GM18907 (cell line): ENCODE measurements around the gene CASR.

ENCODE experiments used
- ATAC-seq: cut with Tn5 transposase; IDR thresholded peaks from one replicate; pipeline ENCODE4 v1.9.1; 2021; ENCODE audit warnings: mild to moderate bottlenecking, moderate library complexity; ENCODE audit not compliant: unreplicated experiment

Gene CASR

GRCh38 chr3:122299872-122300460, 116.5 kb downstream of the CASR start:
- ATAC-seq, result no peak

GRCh38 chr3:122301063-122301462, 117.6 kb downstream of the CASR start:
- ATAC-seq, result peak; percentile 51

GRCh38 chr3:122305818-122306621, 122.6 kb downstream of the CASR start:
- no peak for ATAC-seq

GRCh38 chr3:122306622-122306953, 123.1 kb downstream of the CASR start:
- ATAC-seq, result no peak

- no peak for ATAC-seq
Measured at GRCh38 chr3:122307094-122307687, 123.7 kb downstream of the CASR start.

GRCh38 chr3:122307976-122308375, 124.5 kb downstream of the CASR start:
- no peak for ATAC-seq

- ATAC-seq, result no peak
Measured at GRCh38 chr3:122310361-122310760, 126.9 kb downstream of the CASR start.

- ATAC-seq, result no peak
Measured at GRCh38 chr3:122312826-122313225, 129.4 kb downstream of the CASR start.

- ATAC-seq, result no peak
Measured at GRCh38 chr3:122313281-122313680, 129.8 kb downstream of the CASR start.

GRCh38 chr3:122314228-122314876, 130.9 kb downstream of the CASR start:
- ATAC-seq, result no peak

- no peak for ATAC-seq
Measured at GRCh38 chr3:122315619-122316018, 132.2 kb downstream of the CASR start.

- no peak for ATAC-seq
Measured at GRCh38 chr3:122316368-122316767, 132.9 kb downstream of the CASR start.

- ATAC-seq, result no peak
Measured at GRCh38 chr3:122318620-122319019, 135.2 kb downstream of the CASR start.

- peak; percentile 79 for ATAC-seq
Measured at GRCh38 chr3:122322095-122323075, 138.9 kb downstream of the CASR start.

- no peak for ATAC-seq
Measured at GRCh38 chr3:122324871-122325323, 141.4 kb downstream of the CASR start, which contains the start of gene CSTA. TSS of gene CSTA (plus strand) at chr3:122325248. CDS start at chr3:122325293, 45 bp downstream.

GRCh38 chr3:122325769-122326168, 142.3 kb downstream of the CASR start:
- ATAC-seq, result no peak

GRCh38 chr3:122331886-122332285, 148.4 kb downstream of the CASR start:
- ATAC-seq, result no peak

- ATAC-seq, result no peak
Measured at GRCh38 chr3:122332551-122332950, 149.1 kb downstream of the CASR start.
